Fibroblast of lung (primary cell): Measurements from ENCODE around the gene IHH. TPM values are rescaled to one million over a fixed set of nuclear protein-coding genes. Genes with fewer than 3 reads are reported as not detected.

Experiments used
- DNase-seq, 2 donors: peaks; one replicate each; pipeline versions ENCODE4 v3.0.0 to v3.0.0-alpha.2; 2010; ENCODE audit warnings: low read depth in 2 of 2
- H2AFZ ChIP-seq: 2 replicates; pipeline ENCODE4 v1.5.1; 2012; ENCODE audit warnings: low read length, control low read depth, inconsistent platforms
- H3K27ac ChIP-seq: 2 replicates; pipeline ENCODE4 v1.5.1; 2011; ENCODE audit warnings: low read length, control low read depth; ENCODE audit not compliant: insufficient read depth
- H3K27me3 ChIP-seq: 2 replicates; pipeline ENCODE4 v1.5.1; 2011; ENCODE audit warnings: mild to moderate bottlenecking, low read length; ENCODE audit not compliant: control insufficient read depth, insufficient read depth
- H3K36me3 ChIP-seq: 2 replicates; pipeline ENCODE4 v1.5.1; 2011; ENCODE audit warnings: low read length; ENCODE audit not compliant: control insufficient read depth, insufficient read depth
- H3K4me1 ChIP-seq: 2 replicates; pipeline ENCODE4 v1.5.1; 2011; ENCODE audit warnings: low read length; ENCODE audit not compliant: control insufficient read depth, insufficient read depth; ENCODE audit errors: extremely low read depth
- H3K4me2 ChIP-seq: 2 replicates; pipeline ENCODE4 v1.5.1; 2011; ENCODE audit warnings: low read length, control low read depth; ENCODE audit not compliant: insufficient read depth; ENCODE audit errors: extremely low read depth
- H3K4me3 ChIP-seq, 4 experiments: fragments of 200-600 bp in 1 of 4; sonication (generic) in 1 of 4; replicated peaks in 1 of 4; 2 replicates each; pipeline ENCODE4 v1.5.1; 2011 to 2016; ENCODE audit warnings: low read length in 4 of 4, low read depth in 3 of 4, mild to moderate bottlenecking in 3 of 4, control low read depth in 2 of 4, inconsistent platforms in 1 of 4, mixed read lengths in 1 of 4; ENCODE audit not compliant: insufficient read depth in 1 of 4; ENCODE audit errors: control extremely low read depth in 1 of 4
- H3K79me2 ChIP-seq: 2 replicates; pipeline ENCODE4 v1.5.1; 2012; ENCODE audit warnings: mild to moderate bottlenecking, low read length, inconsistent platforms; ENCODE audit not compliant: control insufficient read depth, insufficient read depth
- H3K9ac ChIP-seq: 2 replicates; pipeline ENCODE4 v1.5.1; 2011; ENCODE audit warnings: mild to moderate bottlenecking, low read length, control low read depth; ENCODE audit not compliant: insufficient read depth
- H3K9me3 ChIP-seq: 2 replicates; pipeline ENCODE4 v1.5.1; 2012; ENCODE audit warnings: low read depth, low read length; ENCODE audit not compliant: control insufficient read depth, insufficient read depth
- H4K20me1 ChIP-seq: 2 replicates; pipeline ENCODE4 v1.5.1; 2011; ENCODE audit warnings: low read length; ENCODE audit not compliant: control insufficient read depth, insufficient read depth; ENCODE audit errors: extremely low read depth
- CTCF ChIP-seq, 2 donors: IDR thresholded peaks in 1 of 2; conservative IDR thresholded peaks in 1 of 2; 1 replicate in 1 of 2; 2 replicates in 1 of 2; pipeline ENCODE4 v1.5.1; 2011 to 2012; ENCODE audit warnings: low read length in 2 of 2, control low read depth in 1 of 2, inconsistent platforms in 1 of 2, low read depth in 1 of 2, mild to moderate bottlenecking in 1 of 2
- EZH2 ChIP-seq: IDR thresholded peaks from 2 replicates; pipeline ENCODE4 v1.5.1; 2012; ENCODE audit warnings: low read length, control low read depth, mild to moderate bottlenecking; ENCODE audit errors: missing control alignments
- polyA plus RNA-seq, 2 donors: library from polyadenylated mRNA; depleted of rRNA in 1 of 2; stranded (reverse) in 1 of 2; unstranded in 1 of 2; fragments of >200 nt; gene quantifications; 2 replicates each; pipeline ENCODE4 v1.2.1, GENCODE V29; 2011 to 2012; ENCODE audit warnings: missing spikeins in 1 of 2
- total RNA-seq: library from RNA; depleted of rRNA; stranded (reverse); fragments of >200 nt; gene quantifications from 2 replicates; pipeline ENCODE4 v1.2.1, GENCODE V29; 2014

The IHH gene
- total and polyA plus RNA-seq, 2 donors (not counting 1 experiment from before 2014, with no cell fraction given): not detected

GRCh38 chr2:219031005-219031738 is 29.5 kb downstream of the IHH start:
- H3K4me3 ChIP-seq: no peak overlapping the region
- H3K9me3 ChIP-seq: no peaks in the 10 kb centered on the region
- no peak overlapping the region for H3K27ac ChIP-seq
- H4K20me1 ChIP-seq: no peaks in the 10 kb centered on the region
- TF ChIP-seq EZH2 (no peak), CTCF (conservative IDR thresholded peaks at IDR 0.05 in 1 of 2, IDR thresholded peaks at IDR 0.05 in 1 of 2; ENCODE audit: low read depth in 1 of 2, low read length in 2 of 2) (no peak)
- no peak overlapping the region for H2AFZ ChIP-seq
- DNase-seq: no peak
- H3K4me2 ChIP-seq: no peak overlapping the region
- H3K27me3 ChIP-seq: peaks cover 4% of the 10 kb centered on the region
- H3K36me3 ChIP-seq: no peaks in the 10 kb centered on the region
- no peaks in the 10 kb centered on the region for H3K79me2 ChIP-seq
- H3K4me1 ChIP-seq: no peaks in the 10 kb centered on the region
- no peak overlapping the region for H3K9ac ChIP-seq

- H3K36me3 ChIP-seq: no peaks in the 10 kb centered on the region
- no peak overlapping the region for H3K4me2 ChIP-seq
- H3K79me2 ChIP-seq: no peaks in the 10 kb centered on the region
- no peak overlapping the region for H3K4me3 ChIP-seq
- TF ChIP-seq CTCF (conservative IDR thresholded peaks at IDR 0.05 in 1 of 2, IDR thresholded peaks at IDR 0.05 in 1 of 2; ENCODE audit: low read depth in 1 of 2, low read length in 2 of 2): no peak
- no peak for TF ChIP-seq EZH2
- DNase-seq: no peak
- no peaks in the 10 kb centered on the region for H4K20me1 ChIP-seq
- peaks cover 4% of the 10 kb centered on the region for H3K27me3 ChIP-seq
- no peak overlapping the region for H3K9ac ChIP-seq
- H3K9me3 ChIP-seq: no peaks in the 10 kb centered on the region
- H3K4me1 ChIP-seq: no peaks in the 10 kb centered on the region
- H3K27ac ChIP-seq: no peak overlapping the region
- H2AFZ ChIP-seq: no peak overlapping the region
Observed at GRCh38 chr2:219030177-219030940, 30.4 kb downstream of the IHH start.

GRCh38 chr2:219029829-219030165 is 30.9 kb downstream of the IHH start:
- Histone ChIP-seq H3K4me2 (no peak overlapping the region), H3K9ac (no peak overlapping the region), H3K36me3 (no peaks in the 10 kb centered on the region), H3K9me3 (no peaks in the 10 kb centered on the region), H3K27me3 (peaks cover 9% of the 10 kb centered on the region), H3K4me3 (no peak overlapping the region), H3K79me2 (no peaks in the 10 kb centered on the region), H2AFZ (no peak overlapping the region), H3K27ac (no peak overlapping the region), H3K4me1 (no peaks in the 10 kb centered on the region), H4K20me1 (no peaks in the 10 kb centered on the region)
- no peak for TF ChIP-seq EZH2
- TF ChIP-seq CTCF (conservative IDR thresholded peaks at IDR 0.05 in 1 of 2, IDR thresholded peaks at IDR 0.05 in 1 of 2; ENCODE audit: low read depth in 1 of 2, low read length in 2 of 2): peak; percentile 85 to 90
- DNase-seq: peak; percentile 49 to 69
